Right atrium auricular region (tissue), 2 donors: ENCODE results near the gene FERD3L. TPM values are rescaled to one million over a fixed set of nuclear protein-coding genes. Genes with fewer than 3 reads are reported as not detected.
A peak's percentile ranks its signal among the peaks of the same experiment; 100 is the strongest.

ENCODE experiments used
- DNase-seq: peaks from one replicate; pipeline ENCODE4 v3.0.0-alpha.2; 2019; ENCODE audit warnings: low spot score
- H3K27ac ChIP-seq, 2 donors: fragments of 200-600 bp; sonication (generic); 1 replicate in 1 of 2; 2 replicates in 1 of 2; pipeline ENCODE4 v1.5.1; 2016 to 2019
- H3K27me3 ChIP-seq, 2 donors: fragments of 200-600 bp; sonication (generic); one replicate each; pipeline versions ENCODE4 v1.5.1 to v1.6.0; 2017 to 2019
- H3K36me3 ChIP-seq: fragments of 200-600 bp; sonication (generic); one replicate; pipeline ENCODE4 v1.5.1; 2016
- H3K4me1 ChIP-seq, 2 donors: fragments of 200-600 bp; sonication (generic); one replicate each; pipeline versions ENCODE4 v1.5.1 to v1.6.0; 2017 to 2019
- H3K4me3 ChIP-seq, 2 donors: fragments of 200-600 bp; sonication (generic); 1 replicate in 1 of 2; 2 replicates in 1 of 2; pipeline ENCODE4 v1.5.1; 2017 to 2019; ENCODE audit warnings: mild to moderate bottlenecking in 1 of 2, moderate library complexity in 1 of 2
- H3K9me3 ChIP-seq, 2 donors: fragments of 200-600 bp; sonication (generic); one replicate each; pipeline ENCODE4 v1.5.1; 2019
- CTCF ChIP-seq, 2 donors: fragments of 200-600 bp; sonication (generic); IDR thresholded peaks; one replicate each; pipeline ENCODE4 v1.5.1; 2019; ENCODE audit warnings: antibody characterized with exemption in 2 of 2
- total RNA-seq, 2 donors: library from RNA; depleted of rRNA; stranded (reverse); fragments of >200 nt; gene quantifications; one replicate each; pipeline ENCODE4 v1.1.0, GENCODE V29; 2016

Gene FERD3L
- total RNA-seq, 2 donors from 2014 or later, result not detected

- Histone ChIP-seq H3K27ac (no peak overlapping the region), H3K36me3 (no peaks in the 10 kb centered on the region), H3K4me3 (no peak overlapping the region), H3K27me3 (peaks cover 5 to 18% of the 10 kb centered on the region in 2 donors), H3K9me3 (no peaks in the 10 kb centered on the region), H3K4me1 (peaks cover 0 to 16% of the 10 kb centered on the region in 2 donors)
- no peak for TF ChIP-seq CTCF (IDR thresholded peaks at IDR 0.05)
- DNase-seq, result no peak
These were observed 35.0 kb downstream of the FERD3L start for GRCh38 chr7:19110026-19110730.

DNA sequence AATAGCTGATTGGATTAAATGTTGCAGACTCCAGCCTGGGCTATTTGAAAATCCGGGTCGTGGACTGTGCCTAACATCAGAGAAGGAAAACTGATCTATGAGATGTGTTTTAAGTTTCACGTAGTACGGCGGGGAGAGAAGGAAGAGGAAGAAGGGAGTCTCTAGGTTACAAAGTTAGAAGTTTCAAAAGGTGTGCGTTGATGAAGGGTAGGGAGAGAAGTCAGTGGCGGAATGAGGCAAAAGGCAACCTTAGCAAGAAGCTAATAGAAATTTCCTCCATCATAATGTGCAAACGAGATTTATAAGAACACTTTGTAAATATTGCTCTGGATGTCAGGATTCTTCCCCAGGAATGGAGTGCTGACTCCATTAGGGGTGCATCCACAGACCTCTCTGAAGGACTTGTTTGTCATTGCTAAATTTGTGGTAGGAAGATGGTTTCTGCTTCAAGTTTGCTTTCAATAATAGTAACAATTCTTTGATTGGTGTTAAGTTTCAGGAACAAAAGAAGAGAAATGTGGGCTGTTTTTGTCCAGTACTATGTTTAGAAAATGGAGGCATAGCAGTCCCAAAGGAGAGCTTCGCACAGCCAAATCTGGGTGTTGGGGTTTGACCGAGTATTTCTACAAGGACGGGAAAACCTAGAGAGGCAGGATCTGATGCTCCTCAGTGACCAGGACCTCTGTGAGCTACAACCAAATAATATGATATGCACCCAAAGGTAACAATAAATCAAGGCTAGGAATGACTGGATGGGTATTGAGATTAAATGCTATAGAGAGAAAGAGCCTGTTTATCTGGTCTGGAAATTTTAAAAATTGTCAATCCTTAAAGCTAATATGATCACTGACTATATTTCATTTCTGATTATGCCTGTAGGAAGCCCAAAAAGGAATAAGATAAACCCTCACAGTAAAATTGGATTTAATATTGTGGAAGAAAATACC, 35.9 kb downstream of the FERD3L start:
- DNase-seq, result no peak
- Histone ChIP-seq H3K27me3 (peaks cover 5 to 18% of the 10 kb centered on the region in 2 donors), H3K36me3 (no peaks in the 10 kb centered on the region), H3K4me1 (peaks cover 0 to 16% of the 10 kb centered on the region in 2 donors), H3K9me3 (no peaks in the 10 kb centered on the region), H3K4me3 (no peak overlapping the region), H3K27ac (no peak overlapping the region)
- no peak for TF ChIP-seq CTCF (IDR thresholded peaks at IDR 0.05)

GRCh38 chr7:19107356-19108146, 37.7 kb downstream of the FERD3L start:
- peak; percentile 66 for DNase-seq
- H3K4me3 ChIP-seq, result peak overlapping the region; percentile 33 to 42
- TF ChIP-seq CTCF (IDR thresholded peaks at IDR 0.05), result no peak
- H3K27ac ChIP-seq, result no peak overlapping the region
- H3K9me3 ChIP-seq, result no peaks in the 10 kb centered on the region
- H3K27me3 ChIP-seq, result peaks cover 5 to 18% of the 10 kb centered on the region in 2 donors
- H3K36me3 ChIP-seq, result no peaks in the 10 kb centered on the region
- peaks cover 0 to 16% of the 10 kb centered on the region in 2 donors for H3K4me1 ChIP-seq

DNA sequence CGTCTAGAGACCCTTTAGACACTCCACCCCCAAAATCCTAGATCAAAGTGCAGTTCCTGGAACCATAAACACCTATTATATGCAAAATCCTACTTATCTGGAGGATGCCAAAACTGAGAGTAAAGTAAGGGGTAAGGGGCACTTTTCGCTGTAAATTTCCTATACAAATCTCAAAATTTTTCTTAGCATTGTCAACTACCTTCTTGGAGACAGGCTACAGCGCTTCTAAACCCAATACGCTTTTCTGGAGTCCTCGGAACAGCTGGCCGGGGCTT, 38.2 kb downstream of the FERD3L start:
- Histone ChIP-seq H3K9me3 (no peaks in the 10 kb centered on the region), H3K27ac (no peak overlapping the region), H3K4me1 (peaks cover 0 to 16% of the 10 kb centered on the region in 2 donors), H3K27me3 (peaks cover 5 to 13% of the 10 kb centered on the region in 2 donors), H3K4me3 (peak overlapping the region; percentile 33 to 42), H3K36me3 (no peaks in the 10 kb centered on the region)
- DNase-seq, result no peak
- no peak for TF ChIP-seq CTCF (IDR thresholded peaks at IDR 0.05)

- no peak for DNase-seq
These were observed 38.8 kb downstream of the FERD3L start for GRCh38 chr7:19106241-19107080.

More at GRCh38 chr7:19106241-19107080, 38.8 kb downstream of the FERD3L start:
- Histone ChIP-seq H3K4me3 (peak overlapping the region; percentile 33 to 42), H3K27ac (no peak overlapping the region), H3K4me1 (peaks cover 0 to 16% of the 10 kb centered on the region in 2 donors), H3K27me3 (peaks cover 5 to 13% of the 10 kb centered on the region in 2 donors), H3K36me3 (no peaks in the 10 kb centered on the region), H3K9me3 (no peaks in the 10 kb centered on the region)
- no peak for TF ChIP-seq CTCF (IDR thresholded peaks at IDR 0.05)
